Liver (tissue), 3 donors: ENCODE results near the gene IQCE.

Source experiments
- FOXA2 ChIP-seq: IDR thresholded peaks from 2 replicates; pipeline ENCODE4 v1.6.1; 2016; ENCODE audit warnings: antibody characterized with exemption
- HNF4A ChIP-seq, 2 donors: conservative IDR thresholded peaks; 2 replicates each; pipeline ENCODE4 v1.6.1; 2016; ENCODE audit warnings: antibody characterized with exemption in 2 of 2, mild to moderate bottlenecking in 2 of 2
- YY1 ChIP-seq: IDR thresholded peaks from 2 replicates; pipeline ENCODE4 v1.6.1; 2016; ENCODE audit warnings: antibody characterized with exemption, mild to moderate bottlenecking
- TF ChIP-seq, protein P1 (sequence below): fragments of 150-350 bp; IDR thresholded peaks from 2 replicates; pipeline ENCODE4 v1.5.1; 2017; ENCODE audit warnings: improper control_type of control experiment, low read depth, low read length; ENCODE audit not compliant: missing input control
- TF ChIP-seq, protein P2 (sequence below): IDR thresholded peaks from 2 replicates; pipeline ENCODE4 v1.6.1; 2016; ENCODE audit warnings: antibody characterized with exemption
- TF ChIP-seq, protein P3 (sequence below): IDR thresholded peaks from 2 replicates; pipeline ENCODE4 v1.6.1; 2016; ENCODE audit warnings: antibody characterized with exemption
- donor health status: healthy.
- donor health status: healthy.

- TF ChIP-seq, protein P1, sequence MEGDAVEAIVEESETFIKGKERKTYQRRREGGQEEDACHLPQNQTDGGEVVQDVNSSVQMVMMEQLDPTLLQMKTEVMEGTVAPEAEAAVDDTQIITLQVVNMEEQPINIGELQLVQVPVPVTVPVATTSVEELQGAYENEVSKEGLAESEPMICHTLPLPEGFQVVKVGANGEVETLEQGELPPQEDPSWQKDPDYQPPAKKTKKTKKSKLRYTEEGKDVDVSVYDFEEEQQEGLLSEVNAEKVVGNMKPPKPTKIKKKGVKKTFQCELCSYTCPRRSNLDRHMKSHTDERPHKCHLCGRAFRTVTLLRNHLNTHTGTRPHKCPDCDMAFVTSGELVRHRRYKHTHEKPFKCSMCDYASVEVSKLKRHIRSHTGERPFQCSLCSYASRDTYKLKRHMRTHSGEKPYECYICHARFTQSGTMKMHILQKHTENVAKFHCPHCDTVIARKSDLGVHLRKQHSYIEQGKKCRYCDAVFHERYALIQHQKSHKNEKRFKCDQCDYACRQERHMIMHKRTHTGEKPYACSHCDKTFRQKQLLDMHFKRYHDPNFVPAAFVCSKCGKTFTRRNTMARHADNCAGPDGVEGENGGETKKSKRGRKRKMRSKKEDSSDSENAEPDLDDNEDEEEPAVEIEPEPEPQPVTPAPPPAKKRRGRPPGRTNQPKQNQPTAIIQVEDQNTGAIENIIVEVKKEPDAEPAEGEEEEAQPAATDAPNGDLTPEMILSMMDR = no peak
- TF ChIP-seq YY1 (no peak), HNF4A (conservative IDR thresholded peaks at IDR 0.05) (no peak), FOXA2 (no peak)
- TF ChIP-seq, protein P2, sequence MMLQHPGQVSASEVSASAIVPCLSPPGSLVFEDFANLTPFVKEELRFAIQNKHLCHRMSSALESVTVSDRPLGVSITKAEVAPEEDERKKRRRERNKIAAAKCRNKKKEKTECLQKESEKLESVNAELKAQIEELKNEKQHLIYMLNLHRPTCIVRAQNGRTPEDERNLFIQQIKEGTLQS = no peak
- TF ChIP-seq, protein P3, sequence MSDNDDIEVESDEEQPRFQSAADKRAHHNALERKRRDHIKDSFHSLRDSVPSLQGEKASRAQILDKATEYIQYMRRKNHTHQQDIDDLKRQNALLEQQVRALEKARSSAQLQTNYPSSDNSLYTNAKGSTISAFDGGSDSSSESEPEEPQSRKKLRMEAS = no peak
Measured at GRCh38 chr7:2529161-2530070, 29.4 kb upstream of the IQCE start.
